ENCODE measurements around the gene NSMCE4A. TPM values are rescaled to one million over a fixed set of nuclear protein-coding genes. Genes with fewer than 3 reads are reported as not detected.
"Not testable (repeated sequence)": the region's sequence is repeated elsewhere in the genome, so short reads cannot be mapped to it uniquely, and the experiment has no call there.

NSMCE4A gene
- total and polyA plus RNA-seq, 2 of the 8 experiments (the other 6 are each of a cell fraction or from before 2014, with no cell fraction given), result 48.6 to 66.0 TPM

DNA sequence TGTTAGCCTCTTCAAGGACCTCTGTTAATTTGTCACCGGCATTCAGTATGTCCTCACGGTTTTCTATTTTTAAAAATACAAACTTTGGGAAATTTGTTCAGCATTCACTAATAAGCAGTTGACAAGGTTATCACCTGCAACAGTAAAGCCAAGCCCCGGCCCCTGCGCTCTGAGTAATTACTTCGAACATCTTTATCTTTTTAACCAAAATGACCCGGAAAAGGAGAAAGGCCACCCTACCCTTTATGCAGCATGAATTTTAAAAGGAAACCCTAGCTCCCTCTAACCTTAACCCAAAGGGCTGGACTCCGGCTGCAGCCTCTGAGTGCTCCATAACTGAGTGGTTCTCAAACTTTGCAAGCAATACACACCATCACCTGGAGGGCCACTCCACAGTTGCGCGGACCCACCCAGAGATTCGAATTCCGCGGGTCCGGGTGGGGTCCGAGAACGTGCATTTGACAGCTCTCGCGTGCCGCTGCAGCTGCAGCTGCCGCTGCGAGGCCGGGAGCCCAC is 940 bp downstream of the NSMCE4A start (continued):
- TF ChIP-seq SIX5 (IDR thresholded peaks at IDR 0.05; ENCODE audit: low read depth, low read length), result no peak
- TF ChIP-seq ASH2L (IDR thresholded peaks at IDR 0.05; ENCODE audit: low read length), result no peak
- TF ChIP-seq CTCF (IDR thresholded peaks at IDR 0.05; ENCODE audit: control extremely low read depth in 1 of 3, insufficient read depth in 1 of 3, low read depth in 1 of 3, low read length in 3 of 3), result no peak
- TF ChIP-seq SP1 (IDR thresholded peaks at IDR 0.05; ENCODE audit: low read depth, low read length), result no peak
- no peak for TF ChIP-seq ZNF274 (IDR thresholded peaks at IDR 0.05; ENCODE audit: borderline replicate concordance, extremely low read depth, low read length)
- TF ChIP-seq SRF (IDR thresholded peaks at IDR 0.05; ENCODE audit: low read depth, low read length), result no peak
- TF ChIP-seq POLR2AphosphoS5 (IDR thresholded peaks at IDR 0.05; ENCODE audit: low read depth, low read length), result no peak
- TF ChIP-seq KDM4A (IDR thresholded peaks at IDR 0.05; ENCODE audit: low read depth, low read length, severe bottlenecking), result no peak

DNA sequence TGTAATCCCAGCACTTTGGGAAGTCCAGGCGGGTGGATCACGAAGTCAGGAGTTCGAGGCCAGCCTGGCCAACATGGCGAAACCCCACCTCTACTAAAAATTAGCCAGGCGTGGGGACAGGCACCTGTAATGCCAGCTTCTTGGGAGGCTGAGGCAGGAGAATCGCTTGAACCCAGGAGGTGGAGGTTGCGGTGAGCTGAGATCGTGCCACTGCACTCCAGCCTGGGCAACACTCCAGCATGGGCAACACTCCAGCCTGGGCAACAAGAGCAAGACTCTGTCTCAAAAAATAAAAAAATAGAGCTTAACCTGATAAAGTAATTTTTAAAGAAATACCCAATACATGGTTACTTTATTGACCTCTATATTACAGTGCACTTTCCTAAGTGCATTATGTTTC is 5.9 kb downstream of the NSMCE4A start:
- not testable (repeated sequence) for H3K9ac ChIP-seq (replicated peaks in 1 of 4; ENCODE audit: extremely low read depth in 1 of 4, low read depth in 3 of 4, low read length in 3 of 4); H2BK20ac ChIP-seq (ENCODE audit: low read length); H4K91ac ChIP-seq (replicated peaks; ENCODE audit: insufficient read length, low read length); H2AK5ac ChIP-seq (ENCODE audit: low read depth, low read length); DNase-seq (ENCODE audit: low read depth in 1 of 2, low spot score in 2 of 2); H4K20me1 ChIP-seq (replicated peaks in 1 of 2; ENCODE audit: control insufficient read depth in 1 of 2, insufficient read depth in 2 of 2, low read length in 2 of 2); H3K56ac ChIP-seq (replicated peaks; ENCODE audit: insufficient read length, low read depth, low read length); H3K4ac ChIP-seq (replicated peaks; ENCODE audit: insufficient read length, low read depth, low read length); H2BK5ac ChIP-seq (ENCODE audit: low read depth, low read length); H3K4me2 ChIP-seq (ENCODE audit: insufficient read depth in 1 of 2, low read depth in 2 of 2, low read length in 2 of 2); H2BK120ac ChIP-seq (replicated peaks; ENCODE audit: low read depth, low read length); H4K8ac ChIP-seq (ENCODE audit: extremely low read depth, insufficient read depth, low read length); H2AFZ ChIP-seq (ENCODE audit: low read length); FAIRE-seq; H3K79me1 ChIP-seq (ENCODE audit: low read depth, low read length); H3K27me3 ChIP-seq (replicated peaks in 1 of 4; ENCODE audit: control insufficient read depth in 3 of 4, extremely low read depth in 1 of 4, insufficient read depth in 3 of 4, low read length in 3 of 4); H3K9me3 ChIP-seq (ENCODE audit: insufficient read depth in 2 of 2, low read depth in 1 of 2, low read length in 1 of 2); H2BK15ac ChIP-seq (ENCODE audit: low read length); H3K23me2 ChIP-seq (ENCODE audit: low read depth, low read length); H3K14ac ChIP-seq (ENCODE audit: insufficient read length); H3K27ac ChIP-seq (ENCODE audit: low read depth, low read length); H3K4me1 ChIP-seq (replicated peaks in 1 of 4; ENCODE audit: control insufficient read depth in 3 of 4, insufficient read depth in 4 of 4, low read length in 3 of 4); H3K23ac ChIP-seq (ENCODE audit: insufficient read length); H3K18ac ChIP-seq (ENCODE audit: extremely low read depth, low read length); H2BK12ac ChIP-seq (ENCODE audit: low read depth, low read length); H3K4me3 ChIP-seq (ENCODE audit: extremely low read depth in 1 of 4, insufficient read depth in 2 of 4, low read depth in 3 of 4, low read length in 4 of 4); H4K5ac ChIP-seq (ENCODE audit: insufficient read length, low read depth, low read length)
- 92% methylated on average over 8 of the region's 8 CpGs; no CpG with 5 or more reads in 1 of the 2 experiments for WGBS, 2 experiments (ENCODE audit: extremely low coverage in 1 of 2, insufficient coverage in 1 of 2, insufficient read length in 1 of 2, insufficient replicate concordance in 2 of 2, low coverage in 1 of 2, low lambda C conversion rate in 2 of 2, missing lambda C conversion rate in 1 of 2)
- POLR2A ChIA-PET (ENCODE audit: partially characterized antibody), result interaction anchor here (0.9 to 2.1 kb wide), 3 partner anchors 10 to 41 kb away, joined by 3 to 6 read pairs (median 3); partner anchors contain the start of gene ATE1
- peaks cover 6 to 61% (median 31%) of the 10 kb centered on the region in 4 experiments; a peak in 7 of 8 replicates for H3K36me3 ChIP-seq (ENCODE audit: control insufficient read depth in 2 of 4, insufficient read depth in 4 of 4, low read length in 3 of 4)
- peaks cover 0 to 15% of the 10 kb centered on the region in 2 experiments; a peak in 2 of 4 replicates for H3K79me2 ChIP-seq (ENCODE audit: control insufficient read depth in 1 of 2, insufficient read depth in 2 of 2, low read length in 2 of 2)
- CTCF ChIA-PET (ENCODE audit: partially characterized antibody), result interaction anchor here (0.6 to 1.1 kb wide), 2 partner anchors 10 to 71 kb away, joined by 3 read pairs; no protein-coding TSS in a partner anchor

Measured in H1 (cell line).